ENCODE data around the gene PSMD11. TPM values are rescaled to one million over a fixed set of nuclear protein-coding genes. Genes with fewer than 3 reads are reported as not detected.

Gene PSMD11
- total RNA-seq, 1 donor from 2014 or later: 95.0 TPM

DNA sequence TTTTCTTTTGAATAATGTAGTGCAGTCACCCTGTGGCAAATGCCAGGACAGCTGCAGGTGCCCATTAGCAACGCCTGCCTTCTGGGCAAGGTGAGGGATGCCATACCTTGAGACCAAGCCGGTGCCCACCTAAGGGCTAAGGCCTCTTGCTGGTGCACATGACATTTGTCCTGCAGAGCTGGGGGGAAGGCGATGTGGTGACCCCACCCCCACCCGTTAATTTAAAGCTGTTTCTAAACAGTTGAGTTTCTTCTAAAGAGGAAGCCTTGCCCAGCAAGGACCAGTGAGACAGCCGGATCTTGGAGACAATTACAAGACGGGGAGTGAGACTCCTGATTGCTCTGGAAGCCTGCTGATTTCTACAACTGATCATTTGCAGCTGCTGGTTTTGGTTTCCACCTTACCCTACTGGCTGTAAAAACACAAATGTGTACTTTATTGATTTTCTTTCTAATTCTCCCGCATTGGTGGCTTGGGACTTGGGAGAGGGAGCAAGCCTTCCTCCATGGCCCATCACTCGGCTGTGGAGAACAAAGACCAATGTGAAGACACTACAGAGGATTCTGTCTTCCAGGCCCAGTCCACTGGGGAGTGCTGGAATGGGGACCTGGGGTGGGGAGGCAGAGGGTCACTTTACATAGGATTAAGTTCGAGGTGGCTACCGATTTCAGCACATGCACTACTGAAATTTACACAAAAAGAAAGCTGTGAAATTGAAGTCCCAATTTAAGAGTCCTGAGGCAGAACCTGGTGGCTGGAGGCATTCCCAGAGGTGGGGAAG, 45.2 kb downstream of the PSMD11 start:
- DNase-seq (ENCODE audit: low read depth): no peak

GRCh38 chr17:32490101-32490482, 45.8 kb downstream of the PSMD11 start:
- peak; percentile 33 for DNase-seq (ENCODE audit: low read depth)

DNA sequence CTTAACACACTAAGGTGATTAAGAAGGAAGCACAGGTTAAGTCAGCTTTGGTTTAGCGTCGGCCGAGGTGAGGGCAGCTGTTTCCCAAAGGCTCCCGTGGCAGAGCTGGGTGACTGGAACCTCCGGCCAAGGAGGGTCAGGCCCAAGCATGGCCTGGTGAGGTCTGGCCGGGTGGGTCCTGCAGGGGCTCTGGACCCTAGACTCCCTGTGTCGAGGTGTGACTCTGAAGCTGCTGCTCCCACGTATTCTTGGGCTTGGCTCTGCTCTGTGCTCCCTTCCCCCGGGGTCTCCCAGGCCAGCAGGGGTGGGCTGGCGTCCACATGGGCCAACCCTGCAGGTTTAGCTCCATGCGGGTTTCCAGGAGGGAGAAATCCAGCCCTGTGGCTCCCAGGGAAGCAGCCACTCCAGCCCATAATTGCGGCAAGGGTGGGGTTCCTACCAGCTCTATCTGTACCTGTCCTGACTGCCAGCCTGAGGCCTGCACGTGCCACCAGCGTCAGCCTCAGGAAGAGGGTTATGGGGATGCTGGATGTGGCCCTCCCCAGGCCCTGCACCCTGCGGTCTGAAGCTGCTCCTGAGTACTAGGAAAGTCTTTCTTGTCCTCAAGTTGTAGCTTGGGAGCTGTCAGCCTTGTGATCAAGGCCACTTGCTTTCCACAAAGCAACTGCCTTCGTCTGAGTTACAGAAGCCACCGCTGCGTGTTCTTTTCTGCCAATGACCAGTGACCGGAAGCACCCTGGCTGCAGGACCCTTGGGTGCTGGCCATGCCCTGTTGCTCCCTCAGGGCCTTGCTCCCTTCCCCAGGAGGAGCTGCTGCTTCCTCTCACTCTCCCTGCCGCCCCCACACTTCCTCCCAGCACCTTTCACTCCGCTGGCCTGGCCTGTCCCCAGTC, 47.3 kb downstream of the PSMD11 start:
- no peak for DNase-seq (ENCODE audit: low read depth)

DNA sequence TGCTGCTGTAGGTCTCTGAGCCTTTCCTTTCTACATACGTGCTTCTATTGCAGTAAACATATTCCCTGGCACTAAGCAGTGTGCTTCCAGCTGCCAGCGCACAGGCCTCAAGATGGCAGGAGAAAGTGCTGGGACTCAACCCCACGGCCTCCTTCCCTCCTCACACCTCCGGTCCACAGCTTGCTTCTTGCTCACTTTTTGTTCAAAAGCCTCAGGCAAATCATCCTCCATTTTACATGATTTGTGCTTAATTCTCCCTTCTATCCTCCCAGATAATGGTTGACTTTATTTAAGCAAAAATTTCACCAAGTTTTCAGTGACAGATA, 47.9 kb downstream of the PSMD11 start:
- no peak for DNase-seq (ENCODE audit: low read depth)

GRCh38 chr17:32492648-32493289, 48.5 kb downstream of the PSMD11 start:
- DNase-seq (ENCODE audit: low read depth): no peak

DNA sequence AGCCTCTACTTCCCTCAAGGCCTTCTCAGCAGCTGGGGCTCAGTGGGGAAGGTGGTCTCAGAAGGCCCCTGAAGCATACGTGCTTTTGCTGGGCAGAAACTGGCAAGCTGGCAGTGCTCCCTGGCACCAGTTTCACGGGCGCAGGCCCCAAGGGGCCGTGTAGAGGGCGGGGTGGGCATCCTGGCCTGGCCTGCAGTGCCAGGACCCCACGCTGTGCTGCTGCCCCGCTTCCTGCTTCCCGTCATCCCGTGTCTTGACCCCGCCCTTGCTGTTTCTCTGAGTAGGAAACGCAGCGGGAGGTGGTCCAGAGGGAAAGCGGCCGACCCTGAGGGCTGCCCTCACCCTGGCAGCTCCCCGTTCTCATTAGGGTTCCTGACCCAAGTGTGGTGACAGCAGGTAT, 49.3 kb downstream of the PSMD11 start:
- no peak for DNase-seq (ENCODE audit: low read depth)

DNA sequence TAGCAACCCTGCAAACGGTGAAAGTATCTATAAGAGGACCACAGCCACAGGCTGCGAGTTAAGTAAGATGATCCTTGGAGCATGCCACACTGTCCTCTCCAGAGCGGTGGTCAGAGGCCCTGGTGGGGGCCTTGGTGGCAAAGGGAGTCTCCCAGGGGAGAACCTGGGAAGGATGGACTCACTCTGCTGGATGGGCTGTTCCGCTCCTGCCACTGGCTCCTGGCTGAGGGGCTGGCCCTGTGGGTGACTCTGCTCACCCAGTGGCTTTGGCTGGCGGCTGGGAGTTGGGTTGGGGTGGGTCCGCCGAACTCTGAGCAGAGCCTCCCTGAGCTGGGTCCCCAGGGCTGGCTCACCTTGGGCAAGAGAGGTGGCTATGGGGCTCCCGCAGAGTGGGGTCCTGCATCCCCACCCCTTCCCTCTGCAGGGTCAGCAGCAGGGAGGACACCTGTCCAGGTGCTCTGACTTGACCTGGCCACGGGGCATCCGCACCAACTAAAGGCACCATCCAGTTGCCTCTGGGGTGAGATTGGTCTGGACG, 49.7 kb downstream of the PSMD11 start:
- DNase-seq (ENCODE audit: low read depth): no peak

- DNase-seq (ENCODE audit: low read depth): peak; percentile 87
These were observed 50.5 kb downstream of the PSMD11 start for GRCh38 chr17:32494621-32495358.

DNA sequence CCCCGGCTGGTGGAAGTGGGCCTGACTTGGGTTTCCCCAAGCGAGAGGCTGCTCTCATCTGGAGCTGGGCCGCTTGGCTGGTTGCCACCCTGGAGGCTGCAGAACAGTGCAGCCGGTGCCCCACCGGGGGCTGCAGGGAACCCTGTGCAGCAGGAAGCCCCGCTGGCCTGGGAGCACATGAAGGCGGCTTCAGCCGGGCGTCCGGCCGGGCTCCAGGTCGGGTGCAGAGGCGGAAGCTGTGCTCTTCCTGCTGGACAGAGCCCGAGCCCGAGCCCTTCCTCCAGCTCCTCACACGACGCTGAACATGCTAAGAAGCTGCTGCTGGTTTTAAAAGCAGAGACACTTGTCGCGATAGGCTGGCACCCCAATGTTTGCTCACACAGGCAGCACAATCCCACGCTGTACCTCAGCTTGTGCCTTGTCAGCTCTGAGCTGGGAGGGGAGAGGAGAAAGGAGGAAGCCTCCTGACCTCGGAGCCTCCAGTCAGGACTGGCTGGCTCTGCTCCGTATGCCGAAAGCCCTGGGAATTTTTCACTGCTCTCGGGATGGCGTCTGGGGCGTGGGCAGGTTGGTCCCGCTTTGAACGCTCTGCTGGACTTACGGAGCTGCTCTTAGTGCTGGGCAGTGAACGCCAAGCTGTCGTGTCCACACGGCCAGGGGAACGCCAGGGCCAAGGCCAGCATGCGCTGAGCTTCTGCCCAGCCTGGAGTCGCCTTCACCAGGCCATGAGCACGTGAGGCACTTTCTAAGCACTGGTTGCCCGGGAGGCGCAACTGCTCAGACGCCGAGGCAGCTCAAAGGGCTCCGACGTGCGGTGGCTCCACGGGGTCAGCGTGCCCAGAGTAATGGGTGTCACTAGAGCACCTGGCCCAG, 51.3 kb downstream of the PSMD11 start:
- DNase-seq (ENCODE audit: low read depth): peak; percentile 49

GRCh38 chr17:32496395-32497073, 52.2 kb downstream of the PSMD11 start:
- DNase-seq (ENCODE audit: low read depth): peak; percentile 94

DNA sequence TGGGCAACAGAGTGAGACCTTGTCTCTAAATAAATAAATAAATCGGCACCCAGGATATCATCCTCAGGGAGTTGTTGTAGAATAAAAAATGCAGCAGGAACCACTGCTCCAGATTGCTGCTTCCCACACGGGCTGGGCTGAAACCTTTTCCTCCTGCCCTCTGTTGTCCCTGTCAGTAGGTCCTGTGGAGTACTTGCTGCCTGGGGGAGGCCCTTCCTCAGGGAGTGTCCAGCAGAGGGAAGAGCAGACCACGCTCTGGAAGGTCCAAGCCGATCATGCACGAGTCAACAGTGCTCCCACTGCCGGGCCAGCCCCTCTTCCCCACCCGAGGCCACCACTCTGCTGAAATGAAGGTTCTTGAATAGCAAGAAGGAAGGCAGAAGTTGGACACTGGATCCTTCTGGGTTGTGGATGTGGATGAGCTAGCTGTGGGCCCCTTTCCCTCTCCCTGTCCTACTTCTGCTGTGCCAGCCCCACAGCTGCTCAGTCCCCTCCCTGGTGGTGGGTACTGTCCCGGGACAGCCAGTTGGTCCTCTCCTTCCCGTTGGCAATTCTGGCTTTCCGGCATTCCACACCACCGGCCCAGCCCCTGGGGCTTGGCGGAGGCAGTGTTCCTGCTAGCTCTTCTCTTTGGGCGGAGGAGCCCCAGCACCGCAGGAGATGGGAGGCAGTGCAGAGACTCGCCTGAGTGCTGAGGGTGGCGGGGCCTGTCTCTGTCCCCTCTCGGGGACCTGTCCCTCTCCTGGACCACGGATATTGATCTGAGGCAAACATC, 53.3 kb downstream of the PSMD11 start:
- peak; percentile 90 for DNase-seq (ENCODE audit: low read depth)

- DNase-seq (ENCODE audit: low read depth): peak; percentile 37
These were observed 54.1 kb downstream of the PSMD11 start for GRCh38 chr17:32498391-32498790.

DNA sequence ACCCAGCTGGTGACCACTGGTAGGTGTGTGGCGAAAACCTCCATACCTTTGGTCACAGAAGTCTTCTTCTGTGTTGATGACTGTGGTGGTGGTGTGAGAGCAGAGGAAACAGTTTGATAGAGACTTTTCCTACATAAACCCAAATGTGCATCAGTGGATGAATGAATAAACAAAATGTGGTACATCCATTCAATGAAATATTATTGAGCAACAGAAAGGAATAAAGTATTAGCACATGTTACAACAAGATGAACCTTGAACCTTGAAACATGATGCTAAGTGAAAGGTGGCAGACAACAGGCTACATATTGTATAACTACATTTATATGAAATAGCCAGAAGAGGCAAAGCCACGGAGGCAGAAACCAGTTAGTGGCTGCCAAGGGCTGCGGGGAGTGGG, 57.7 kb downstream of the PSMD11 start:
- DNase-seq (ENCODE audit: low read depth): no peak

GRCh38 chr17:32502710-32503109, 58.4 kb downstream of the PSMD11 start:
- peak; percentile 70 for DNase-seq (ENCODE audit: low read depth)

DNA sequence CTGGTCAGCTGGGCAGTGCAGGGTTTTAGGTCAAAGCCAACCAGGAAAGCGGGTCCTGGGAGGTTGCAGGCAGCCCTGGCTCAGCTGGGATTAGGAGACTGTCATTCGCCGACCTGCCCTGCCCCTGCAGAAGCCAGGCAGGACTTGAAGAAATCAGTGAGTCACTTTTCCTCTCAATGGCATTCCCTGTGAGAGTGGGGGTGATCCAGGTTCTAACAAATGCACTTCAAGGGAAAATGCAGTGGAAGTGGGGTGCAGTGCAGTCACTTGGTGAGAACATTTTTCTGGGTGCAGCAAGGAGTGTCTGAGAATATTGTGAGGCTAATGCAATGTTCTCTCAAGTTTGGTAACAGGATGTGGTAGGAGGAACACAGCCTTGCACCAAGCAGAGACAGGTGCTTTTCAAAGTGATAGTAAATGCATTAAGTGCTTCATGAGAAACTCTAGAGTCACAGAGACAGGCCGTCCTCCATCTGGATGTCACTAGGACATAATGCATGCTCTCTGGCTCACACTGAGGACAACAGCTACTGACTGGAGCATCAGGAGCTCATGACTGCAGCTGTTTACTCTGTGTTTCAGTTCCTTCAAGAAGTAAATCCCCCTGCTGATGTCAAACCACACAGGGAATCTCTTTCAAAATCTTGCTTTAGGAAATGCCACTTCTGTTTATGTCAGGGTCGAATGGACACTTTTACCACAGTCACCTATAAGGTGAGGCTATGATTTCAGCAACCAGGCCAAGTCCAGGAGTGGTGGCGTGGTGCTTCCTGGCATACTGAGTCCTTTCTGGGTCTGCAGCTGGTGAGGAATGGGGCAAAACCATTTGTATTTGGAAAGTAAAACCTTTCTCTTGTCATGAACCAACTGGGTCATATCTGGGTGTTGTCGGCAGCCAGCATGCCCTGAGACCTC, 59.2 kb downstream of the PSMD11 start:
- peak; percentile 82 for DNase-seq (ENCODE audit: low read depth)

- DNase-seq (ENCODE audit: low read depth): peak; percentile 98
These were observed 60.1 kb downstream of the PSMD11 start for GRCh38 chr17:32504166-32504990.

DNA sequence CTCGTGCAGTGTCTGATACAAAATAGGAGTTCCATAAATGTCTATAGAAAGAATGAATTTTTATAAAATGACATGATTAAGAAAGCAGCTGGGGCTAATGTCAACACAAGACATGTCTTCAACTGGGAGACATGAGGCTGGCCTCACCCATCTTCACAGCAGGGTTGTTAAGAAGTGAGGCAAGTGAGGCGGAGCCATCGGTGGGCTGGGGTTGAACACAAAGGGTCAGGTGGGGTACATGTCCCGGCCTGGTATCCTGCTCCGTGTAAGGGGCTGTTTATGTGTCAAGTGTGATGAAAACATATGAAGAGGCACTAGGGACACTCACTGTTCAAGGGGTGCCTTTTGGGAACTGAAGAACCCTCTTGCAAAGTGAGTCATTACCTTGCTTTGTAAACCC, 64.6 kb downstream of the PSMD11 start:
- DNase-seq (ENCODE audit: low read depth): no peak

Measured in myocyte (in vitro differentiated cells).